GM19043 (cell line): Measurements from ENCODE around the gene ZNF648.
"Not testable (repeated sequence)": the region's sequence is repeated elsewhere in the genome, so short reads cannot be mapped to it uniquely, and the experiment has no call there.

Experiments used
- ATAC-seq: cut with Tn5 transposase; IDR thresholded peaks from one replicate; pipeline ENCODE4 v1.9.1; 2021; ENCODE audit warnings: low read depth; ENCODE audit not compliant: unreplicated experiment

The ZNF648 gene

DNA sequence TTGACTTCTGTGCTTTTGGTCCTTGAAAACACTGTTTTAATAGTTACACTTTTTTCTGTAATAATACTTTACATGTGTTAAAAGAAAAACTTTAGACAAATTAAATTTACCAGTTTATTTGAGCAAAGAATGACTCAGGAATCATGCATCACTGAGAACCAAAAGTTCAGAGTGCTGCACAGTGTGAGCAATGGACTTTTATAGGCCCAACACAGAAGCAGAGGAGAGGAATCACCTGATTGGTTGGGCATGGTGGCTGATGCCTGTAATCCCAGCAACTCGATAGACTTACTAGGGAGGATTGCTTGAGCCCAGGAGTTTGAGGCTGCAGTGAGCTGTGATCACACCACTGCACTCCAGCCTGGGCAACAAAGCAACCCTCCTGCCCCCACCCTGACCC, 29.3 kb downstream of the ZNF648 start:
- no peak for ATAC-seq

DNA sequence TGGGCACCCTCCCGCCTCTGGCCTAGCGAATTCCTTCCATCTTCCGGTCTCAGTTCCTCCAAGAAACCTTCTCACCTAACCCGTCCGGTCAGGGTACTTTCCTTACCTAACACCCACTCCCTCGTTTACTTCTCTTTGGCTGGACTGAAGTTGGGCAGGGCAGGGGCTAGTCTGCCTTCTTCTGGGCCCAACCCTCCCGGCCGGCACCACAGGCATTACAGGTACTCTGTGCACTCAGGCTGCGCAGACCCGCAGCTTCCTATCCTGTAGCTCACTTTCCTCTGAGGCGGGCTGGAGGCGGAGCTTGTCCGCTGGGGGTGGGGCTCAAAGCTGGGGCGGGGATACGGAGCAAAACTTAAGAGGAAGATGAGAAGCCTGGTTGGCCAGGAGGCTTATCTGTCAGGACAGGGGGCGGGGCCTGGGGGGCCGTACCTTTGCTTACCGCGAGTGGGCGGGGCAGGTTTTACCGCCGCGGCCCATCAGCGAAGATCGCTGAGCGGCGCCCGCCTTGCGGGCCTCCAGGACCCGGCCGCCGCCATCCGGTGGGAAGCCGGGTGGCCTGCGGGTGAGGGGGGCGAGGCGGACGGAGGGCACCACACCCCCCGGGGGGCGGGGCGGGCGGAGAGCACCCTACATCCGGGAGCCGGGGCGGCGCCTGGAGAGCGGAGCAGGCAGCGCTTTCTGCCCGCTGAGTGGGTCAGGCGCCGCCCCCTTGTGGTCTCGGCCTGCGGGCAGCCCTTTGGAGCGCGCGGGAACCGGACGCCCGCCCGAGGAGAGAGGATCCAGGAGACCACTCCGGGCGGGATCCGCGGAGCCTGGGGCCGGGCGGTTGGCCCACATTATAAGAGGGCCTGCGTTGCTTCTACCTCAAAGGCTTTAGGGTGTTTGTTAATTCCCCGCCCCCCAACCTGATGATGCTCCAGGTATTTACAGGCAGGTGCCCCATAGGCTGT, 31.9 kb downstream of the ZNF648 start:
- peak; percentile 87 for ATAC-seq

DNA sequence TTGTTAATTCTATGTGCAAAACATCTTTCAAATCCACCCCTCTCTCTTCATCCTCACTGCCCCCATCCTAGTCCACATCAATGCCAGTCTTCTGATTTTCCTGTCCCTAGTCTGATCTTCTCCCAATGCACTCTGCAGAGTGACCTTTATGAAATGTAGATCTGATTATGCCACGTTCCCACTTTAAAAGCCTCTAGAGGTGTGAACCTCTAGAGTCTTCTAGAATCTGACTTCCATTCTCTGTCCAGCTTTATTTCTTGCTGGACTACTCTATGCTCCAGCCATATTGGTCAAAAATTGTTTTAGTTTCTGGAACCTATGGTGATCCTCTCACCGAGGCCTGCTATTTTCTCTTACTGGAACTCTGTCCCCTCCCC, 32.5 kb downstream of the ZNF648 start:
- ATAC-seq: no peak

DNA sequence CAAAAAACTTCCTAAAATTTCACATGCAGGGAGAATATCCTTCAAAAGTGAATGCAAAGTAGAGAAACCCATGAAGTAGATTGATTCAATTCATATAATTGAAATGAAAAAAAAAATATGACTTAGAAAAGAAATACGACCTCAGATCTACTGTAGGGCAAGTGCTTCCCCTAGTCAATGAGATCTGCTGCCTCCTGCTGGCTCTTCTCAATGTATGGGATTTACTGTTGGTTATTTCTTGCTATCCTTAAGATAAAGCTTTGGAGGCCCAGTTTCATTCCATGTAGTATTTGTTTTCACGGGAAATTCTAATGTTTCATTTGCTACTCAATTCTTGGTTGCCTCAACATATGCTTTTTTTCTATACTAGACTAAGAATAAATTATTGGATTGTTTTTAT, 46.2 kb downstream of the ZNF648 start:
- no peak for ATAC-seq

DNA sequence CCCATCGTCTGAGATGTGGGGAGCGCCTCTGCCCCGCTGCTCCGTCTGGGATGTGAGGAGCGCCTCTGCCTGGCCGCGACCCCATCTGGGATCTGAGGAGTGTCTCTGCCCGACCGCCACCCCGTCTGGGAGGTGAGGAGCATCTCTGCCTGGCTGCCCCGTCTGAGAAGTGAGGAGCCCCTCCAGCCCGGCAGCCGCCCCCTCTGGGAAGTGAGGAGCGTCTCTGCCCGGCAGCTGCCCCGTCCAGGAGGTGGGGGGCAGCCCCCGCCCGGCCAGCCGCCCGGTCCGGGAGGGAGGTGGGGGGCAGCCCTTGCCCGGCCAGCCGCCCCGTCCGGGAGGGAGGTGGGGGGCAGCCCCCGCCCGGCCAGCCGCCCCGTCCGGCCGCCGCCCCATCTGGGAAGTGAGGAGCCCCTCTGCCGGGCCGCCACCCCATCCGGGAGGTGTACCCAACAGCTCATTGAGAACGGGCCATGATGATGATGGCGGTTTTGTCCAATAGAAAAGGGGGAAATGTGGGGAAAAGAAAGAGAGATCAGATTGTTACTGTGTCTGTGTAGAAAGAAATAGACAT, 50.6 kb downstream of the ZNF648 start:
- ATAC-seq: not testable (repeated sequence)

DNA sequence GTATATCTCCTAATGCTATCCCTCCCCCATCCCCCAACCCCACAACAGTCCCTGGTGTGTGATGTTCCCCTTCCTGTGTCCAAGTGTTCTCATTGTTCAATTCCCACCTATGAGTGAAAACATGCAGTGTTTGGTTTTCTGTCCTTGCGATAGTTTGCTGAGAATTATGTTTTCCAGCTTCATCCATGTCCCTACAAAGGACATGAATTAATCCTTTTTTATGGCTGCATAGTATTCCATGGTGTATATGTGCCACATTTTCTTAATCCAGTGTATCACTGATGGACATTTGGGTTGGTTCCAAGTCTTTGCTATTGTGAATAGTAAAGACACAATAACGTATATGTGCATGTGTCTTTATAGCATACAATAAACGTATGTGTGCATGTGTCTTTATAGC, 56.1 kb downstream of the ZNF648 start:
- ATAC-seq: not testable (repeated sequence)

DNA sequence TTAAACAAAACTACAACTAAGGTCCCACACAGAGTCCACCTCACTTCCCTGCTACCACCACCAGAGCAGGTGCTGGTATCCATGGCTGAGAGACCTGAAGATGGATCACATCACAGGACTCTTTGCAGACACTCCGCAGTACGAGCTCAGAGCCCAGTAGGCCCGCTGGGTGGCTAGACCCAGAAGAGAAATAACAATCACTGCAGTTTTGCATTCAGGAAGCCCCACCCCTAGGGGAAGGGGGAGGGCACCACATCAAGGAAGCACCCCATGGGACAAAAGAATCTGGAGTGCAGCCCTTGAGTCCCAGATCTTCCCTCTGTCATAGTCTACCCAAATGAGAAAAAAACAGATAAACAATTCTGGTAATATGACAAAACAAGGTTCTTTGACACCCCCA, 56.9 kb downstream of the ZNF648 start:
- no peak for ATAC-seq
